ENCODE measurements around the gene TRAPPC2.

- TF ChIP-seq CTCF (IDR thresholded peaks at IDR 0.05; ENCODE audit: low read depth, low read length, missing input control) (no peak), TAF1 (conservative IDR thresholded peaks at IDR 0.05) (no peak), YY1 (IDR thresholded peaks at IDR 0.05) (no peak)
Observed at GRCh38 chrX:13778916-13779315, 44.5 kb upstream of the TRAPPC2 start.
